AG10803 (cell line): Measurements from ENCODE around the gene MDM4.
A peak's percentile ranks its signal among the peaks of the same experiment; 100 is the strongest.
"Not testable (repeated sequence)": the region's sequence is repeated elsewhere in the genome, so short reads cannot be mapped to it uniquely, and the experiment has no call there.

Experiments
- DNase-seq: peaks from one replicate; pipeline ENCODE4 v3.0.0; 2010; ENCODE audit warnings: low read depth
- H3K4me3 ChIP-seq: 2 replicates; pipeline ENCODE4 v1.5.1; 2011; ENCODE audit warnings: mild to moderate bottlenecking, low read length, control low read depth
- TF ChIP-seq, protein P1 (sequence below): conservative IDR thresholded peaks from 2 replicates; pipeline ENCODE4 v1.5.1; 2011; ENCODE audit warnings: mild to moderate bottlenecking, low read length, control low read depth, inconsistent platforms

The MDM4 gene

DNA sequence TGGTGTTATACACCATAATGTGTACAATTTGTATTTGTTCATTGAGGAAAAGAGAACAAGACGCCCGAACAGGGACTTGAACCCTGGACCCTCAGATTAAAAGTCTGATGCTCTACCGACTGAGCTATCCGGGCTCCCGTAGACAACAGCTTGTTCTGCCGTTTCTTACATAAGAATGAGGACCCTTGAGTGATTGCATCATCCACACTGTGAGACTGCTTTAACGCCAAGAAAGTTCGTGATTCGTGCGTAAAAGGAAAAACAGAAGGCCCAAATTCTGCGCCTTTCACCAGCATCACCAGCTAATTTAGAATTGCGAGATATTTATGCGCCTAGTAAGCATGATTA lies 9.3 kb upstream of the MDM4 start:
- DNase-seq = peak; percentile 92
- TF ChIP-seq, protein P1, sequence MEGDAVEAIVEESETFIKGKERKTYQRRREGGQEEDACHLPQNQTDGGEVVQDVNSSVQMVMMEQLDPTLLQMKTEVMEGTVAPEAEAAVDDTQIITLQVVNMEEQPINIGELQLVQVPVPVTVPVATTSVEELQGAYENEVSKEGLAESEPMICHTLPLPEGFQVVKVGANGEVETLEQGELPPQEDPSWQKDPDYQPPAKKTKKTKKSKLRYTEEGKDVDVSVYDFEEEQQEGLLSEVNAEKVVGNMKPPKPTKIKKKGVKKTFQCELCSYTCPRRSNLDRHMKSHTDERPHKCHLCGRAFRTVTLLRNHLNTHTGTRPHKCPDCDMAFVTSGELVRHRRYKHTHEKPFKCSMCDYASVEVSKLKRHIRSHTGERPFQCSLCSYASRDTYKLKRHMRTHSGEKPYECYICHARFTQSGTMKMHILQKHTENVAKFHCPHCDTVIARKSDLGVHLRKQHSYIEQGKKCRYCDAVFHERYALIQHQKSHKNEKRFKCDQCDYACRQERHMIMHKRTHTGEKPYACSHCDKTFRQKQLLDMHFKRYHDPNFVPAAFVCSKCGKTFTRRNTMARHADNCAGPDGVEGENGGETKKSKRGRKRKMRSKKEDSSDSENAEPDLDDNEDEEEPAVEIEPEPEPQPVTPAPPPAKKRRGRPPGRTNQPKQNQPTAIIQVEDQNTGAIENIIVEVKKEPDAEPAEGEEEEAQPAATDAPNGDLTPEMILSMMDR = no peak
- H3K4me3 ChIP-seq = peak overlapping the region; percentile 58

DNA sequence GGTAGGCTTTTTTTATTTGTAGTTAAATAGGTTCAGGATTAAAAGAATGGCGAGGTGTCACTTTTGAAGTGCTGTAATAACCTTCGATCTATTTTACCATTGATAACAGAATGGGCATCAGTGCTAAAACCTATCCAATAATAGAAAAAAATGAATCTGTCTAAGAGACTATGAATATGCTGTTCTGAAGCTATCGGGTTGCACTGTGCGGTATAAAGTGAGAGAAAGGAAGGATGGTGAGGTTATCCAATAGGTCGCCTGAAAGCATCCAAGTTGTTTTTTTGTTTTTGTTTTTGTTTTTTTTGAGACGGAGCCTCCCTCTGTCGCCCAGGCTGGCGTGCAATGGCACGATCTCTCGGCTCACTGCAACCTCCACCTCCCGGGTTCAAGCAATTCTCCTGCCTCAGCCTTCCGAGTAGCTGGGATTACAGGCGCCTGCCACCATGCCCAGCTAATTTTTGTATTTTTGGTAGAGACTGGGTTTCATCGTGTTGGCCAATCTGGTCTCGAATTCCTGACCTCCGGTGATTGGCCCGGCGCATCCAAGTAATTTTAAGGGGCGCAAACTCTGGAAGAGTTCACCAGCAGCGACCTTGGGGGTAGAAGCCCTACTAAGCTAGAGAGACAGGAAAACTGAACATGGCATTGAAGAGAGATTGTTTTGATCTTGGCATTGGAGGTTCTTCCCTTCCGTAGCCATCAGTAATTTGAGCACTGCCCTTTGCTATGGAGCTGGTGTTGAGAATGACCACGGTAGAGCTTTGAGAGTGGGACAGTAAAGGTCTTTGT lies 8.7 kb upstream of the MDM4 start:
- TF ChIP-seq, protein P1 = no peak
- DNase-seq = peak; percentile 57
- H3K4me3 ChIP-seq = peak overlapping the region; percentile 58

DNA sequence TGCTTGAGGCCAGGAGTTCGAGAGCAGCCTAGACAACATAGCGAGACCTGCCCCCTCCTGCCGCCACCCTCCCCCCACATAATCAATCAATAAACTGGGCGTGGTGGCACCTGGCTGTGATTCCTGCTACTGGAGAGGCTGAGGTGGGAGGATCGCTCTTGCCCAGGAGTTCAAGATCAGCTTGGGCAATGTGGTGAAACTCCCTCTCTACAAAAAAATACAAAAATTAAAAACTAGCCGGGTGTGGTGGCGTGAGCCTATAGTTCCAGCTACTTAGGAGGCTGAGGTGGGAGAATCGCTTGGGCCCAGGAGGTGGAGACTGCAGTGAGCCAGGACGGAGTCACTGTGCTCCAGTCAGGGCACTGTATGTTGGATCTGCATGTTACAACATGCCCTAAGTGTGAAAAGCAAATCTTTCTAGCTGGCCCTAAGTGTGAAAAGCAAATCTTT lies 7.0 kb upstream of the MDM4 start:
- TF ChIP-seq, protein P1 = no peak
- no peak for DNase-seq
- no peak overlapping the region for H3K4me3 ChIP-seq

DNA sequence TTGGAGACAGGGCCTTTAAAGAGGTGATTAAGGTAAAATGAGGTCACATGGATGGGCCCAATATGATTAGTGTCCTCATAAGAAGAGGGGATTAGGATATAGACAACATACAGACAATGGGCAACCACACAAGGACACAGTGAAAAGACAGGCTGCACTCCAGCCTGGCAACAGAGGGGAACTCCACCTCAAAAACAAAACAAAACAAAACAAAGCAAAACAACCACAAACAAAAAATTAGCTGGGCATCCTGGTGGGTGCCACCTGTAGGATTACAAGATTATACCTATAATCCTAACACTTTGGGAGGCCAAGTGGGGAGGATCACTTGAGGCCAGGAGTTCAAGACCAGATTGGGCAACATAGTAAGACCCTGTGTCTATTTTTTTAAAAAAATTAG lies 4.8 kb upstream of the MDM4 start:
- no peak for DNase-seq
- H3K4me3 ChIP-seq = no peak overlapping the region
- TF ChIP-seq, protein P1 = no peak

DNA sequence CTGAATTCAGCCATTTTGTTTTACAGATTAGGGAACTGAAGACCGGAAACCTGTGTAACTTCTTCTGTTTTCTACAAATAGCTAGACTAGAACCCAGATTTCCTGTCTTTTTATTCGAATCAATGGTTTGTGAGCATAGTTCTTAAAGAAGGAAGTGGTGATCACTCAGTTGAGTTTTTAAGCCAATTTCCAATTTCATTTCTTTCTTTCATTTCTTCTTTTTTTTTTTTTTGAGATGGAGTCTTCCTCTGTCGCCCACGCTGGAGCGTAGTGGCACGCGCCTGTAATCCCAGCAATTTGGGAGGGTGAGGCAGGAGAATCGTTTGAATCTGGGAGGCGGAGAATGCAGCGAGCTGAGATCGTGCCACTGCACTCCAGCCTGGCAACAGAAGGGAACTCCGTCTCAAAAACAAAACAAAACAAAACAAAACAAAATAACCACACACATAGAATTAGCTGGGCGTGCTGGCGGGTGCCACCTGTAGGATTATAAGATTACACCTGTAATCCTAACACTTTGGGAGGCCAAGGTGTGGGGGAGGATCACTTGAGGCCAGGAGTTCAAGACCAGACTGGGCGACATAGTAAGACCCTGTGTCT lies 3.0 kb upstream of the MDM4 start:
- TF ChIP-seq, protein P1 = no peak
- no peak for DNase-seq
- no peak overlapping the region for H3K4me3 ChIP-seq

DNA sequence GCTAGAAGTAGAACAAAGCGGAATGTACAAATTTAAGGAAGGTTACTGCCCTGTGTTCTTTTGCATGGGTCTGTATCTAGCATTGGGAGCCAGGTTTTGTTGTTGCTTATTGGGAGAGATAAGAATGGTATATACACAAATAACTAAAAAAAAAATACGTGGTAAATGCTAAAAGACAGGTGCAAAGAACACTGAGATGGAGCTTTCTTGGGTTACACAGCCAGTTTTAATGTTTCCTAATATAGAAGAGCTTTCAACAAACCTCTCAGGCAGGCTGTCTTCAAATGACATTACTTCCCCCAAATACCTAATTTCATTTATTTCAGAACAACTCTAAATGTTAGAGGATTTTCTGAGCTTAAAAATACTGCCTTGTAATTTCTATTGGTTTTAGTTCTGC lies 1.4 kb upstream of the MDM4 start:
- DNase-seq = no peak
- TF ChIP-seq, protein P1 = no peak
- no peak overlapping the region for H3K4me3 ChIP-seq

DNA sequence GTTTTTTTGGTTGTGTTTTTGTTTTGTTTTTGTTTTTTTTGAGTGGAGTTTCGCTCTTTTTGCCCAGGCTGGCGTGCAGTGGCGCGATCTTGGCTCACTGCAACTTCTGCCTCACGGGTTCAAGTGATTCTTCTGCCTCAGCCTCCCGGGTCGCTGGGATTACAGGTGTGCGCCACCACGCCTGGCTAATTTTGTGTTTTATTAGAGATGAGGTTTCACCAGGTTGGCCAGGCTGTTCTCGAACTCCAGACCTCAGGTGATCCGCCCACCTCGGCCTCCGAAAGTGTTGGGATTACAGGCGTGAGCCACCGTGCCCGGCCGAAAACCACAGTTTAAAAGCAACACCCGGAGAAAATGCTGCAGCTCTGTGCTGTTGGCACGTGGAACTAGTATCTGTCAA lies 1.2 kb downstream of the MDM4 start:
- H3K4me3 ChIP-seq = peak overlapping the region; percentile 97

More for the DNA sequence above, 1.2 kb downstream of the MDM4 start:
- not testable (repeated sequence) for DNase-seq
